Measurements from ENCODE around the gene TMTC3.

DNA sequence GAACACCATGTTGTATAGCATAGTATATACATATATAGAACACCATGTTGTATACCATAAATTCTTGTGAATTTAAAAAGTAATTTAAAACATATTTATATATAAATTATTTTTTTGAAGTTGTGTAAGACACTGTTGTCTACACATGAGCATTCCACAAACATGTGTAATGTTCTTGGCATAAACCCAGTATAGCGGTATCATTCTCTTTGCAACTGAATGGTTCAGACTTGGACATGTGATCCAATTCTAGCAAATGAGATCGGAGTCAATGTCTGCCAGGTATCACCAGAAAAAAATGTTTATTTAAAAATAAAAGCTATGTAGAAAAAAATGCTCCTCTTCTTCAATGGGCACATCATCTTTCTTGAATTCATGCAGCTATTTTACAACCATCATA lies 34.1 kb upstream of the TMTC3 start:
- TF ChIP-seq POLR2A (IDR thresholded peaks at IDR 0.05; ENCODE audit: low read depth, low read length): no peak
- no peak for TF ChIP-seq RAD21 (IDR thresholded peaks at IDR 0.05; ENCODE audit: low read length)
- TF ChIP-seq, protein P1, sequence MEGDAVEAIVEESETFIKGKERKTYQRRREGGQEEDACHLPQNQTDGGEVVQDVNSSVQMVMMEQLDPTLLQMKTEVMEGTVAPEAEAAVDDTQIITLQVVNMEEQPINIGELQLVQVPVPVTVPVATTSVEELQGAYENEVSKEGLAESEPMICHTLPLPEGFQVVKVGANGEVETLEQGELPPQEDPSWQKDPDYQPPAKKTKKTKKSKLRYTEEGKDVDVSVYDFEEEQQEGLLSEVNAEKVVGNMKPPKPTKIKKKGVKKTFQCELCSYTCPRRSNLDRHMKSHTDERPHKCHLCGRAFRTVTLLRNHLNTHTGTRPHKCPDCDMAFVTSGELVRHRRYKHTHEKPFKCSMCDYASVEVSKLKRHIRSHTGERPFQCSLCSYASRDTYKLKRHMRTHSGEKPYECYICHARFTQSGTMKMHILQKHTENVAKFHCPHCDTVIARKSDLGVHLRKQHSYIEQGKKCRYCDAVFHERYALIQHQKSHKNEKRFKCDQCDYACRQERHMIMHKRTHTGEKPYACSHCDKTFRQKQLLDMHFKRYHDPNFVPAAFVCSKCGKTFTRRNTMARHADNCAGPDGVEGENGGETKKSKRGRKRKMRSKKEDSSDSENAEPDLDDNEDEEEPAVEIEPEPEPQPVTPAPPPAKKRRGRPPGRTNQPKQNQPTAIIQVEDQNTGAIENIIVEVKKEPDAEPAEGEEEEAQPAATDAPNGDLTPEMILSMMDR (conservative IDR thresholded peaks at IDR 0.05; ENCODE audit: low read depth, low read length): no peak
- no peak for TF ChIP-seq MAFK (IDR thresholded peaks at IDR 0.05; ENCODE audit: low read depth, low read length)
- no peak for TF ChIP-seq RCOR1 (IDR thresholded peaks at IDR 0.05; ENCODE audit: insufficient replicate concordance, low read length)
- no peak for TF ChIP-seq CEBPB (IDR thresholded peaks at IDR 0.05; ENCODE audit: low read depth, low read length)
- no peak for TF ChIP-seq RFX5 (IDR thresholded peaks at IDR 0.05; ENCODE audit: low read depth, low read length)
- no peak for TF ChIP-seq SMC3 (IDR thresholded peaks at IDR 0.05; ENCODE audit: low read depth, low read length)
- TF ChIP-seq MAZ (IDR thresholded peaks at IDR 0.05; ENCODE audit: borderline replicate concordance, low read depth, low read length): no peak

All from IMR-90 (cell line).